H1 (cell line): Measurements from ENCODE around the gene ARID5B. TPM values are rescaled to one million over a fixed set of nuclear protein-coding genes. Genes with fewer than 3 reads are reported as not detected.

ENCODE experiments used
- CTCF ChIA-PET: fragments of 300-600 bp; sonication (Branson Sonifier 250); formaldehyde crosslinking; loops from one replicate; lab custom pipeline; 2021; ENCODE audit not compliant: partially characterized antibody; lab: Charles Lee
- POLR2A ChIA-PET: fragments of 300-600 bp; sonication (Branson Sonifier 250); formaldehyde crosslinking; loops from one replicate; lab custom pipeline; 2021; ENCODE audit warnings: inconsistent platforms; ENCODE audit not compliant: partially characterized antibody; lab: Charles Lee
- DNase-seq, 2 experiments: peaks; one replicate each; pipeline versions ENCODE4 v3.0.0 to v3.0.0-alpha.2; 2010 to 2022; ENCODE audit warnings: low spot score in 2 of 2, low read depth in 1 of 2, mixed read lengths in 1 of 2
- FAIRE-seq: peaks from 2 replicates; lab custom pipeline; 2011; peaks lifted over from hg19 to GRCh38; lab: Jason Lieb, UNC
- H2AFZ ChIP-seq: 2 replicates; pipeline ENCODE4 v1.8.1; 2012; ENCODE audit warnings: low read length, inconsistent platforms
- H2AK5ac ChIP-seq: 2 replicates; pipeline ENCODE4 v1.6.1; 2013; ENCODE audit warnings: low read depth, low read length
- H2BK120ac ChIP-seq: replicated peaks from 2 replicates; pipeline ENCODE3; 2013; ENCODE audit warnings: low read depth, low read length, inconsistent platforms
- H2BK12ac ChIP-seq: 2 replicates; pipeline ENCODE4 v1.6.1; 2013; ENCODE audit warnings: low read depth, low read length
- H2BK15ac ChIP-seq: 2 replicates; pipeline ENCODE4 v1.6.1; 2013; ENCODE audit warnings: low read length
- H2BK20ac ChIP-seq: 2 replicates; pipeline ENCODE4 v1.6.1; 2013; ENCODE audit warnings: low read length
- H2BK5ac ChIP-seq: 2 replicates; pipeline ENCODE4 v1.6.1; 2013; ENCODE audit warnings: low read depth, low read length
- H3K14ac ChIP-seq: 2 replicates; pipeline ENCODE4 v1.6.1; 2013; ENCODE audit warnings: inconsistent platforms; ENCODE audit not compliant: insufficient read length
- H3K18ac ChIP-seq: 2 replicates; pipeline ENCODE4 v1.6.1; 2013; ENCODE audit warnings: low read length; ENCODE audit errors: extremely low read depth
- H3K23ac ChIP-seq: 2 replicates; pipeline ENCODE4 v1.6.1; 2013; ENCODE audit warnings: inconsistent platforms; ENCODE audit not compliant: insufficient read length
- H3K23me2 ChIP-seq: 2 replicates; pipeline ENCODE4 v1.6.1; 2013; ENCODE audit warnings: low read depth, low read length
- H3K27ac ChIP-seq: 2 replicates; pipeline ENCODE4 v1.6.1; 2011; ENCODE audit warnings: low read depth, low read length, inconsistent platforms
- H3K27me3 ChIP-seq, 4 experiments: replicated peaks in 1 of 4; 1 replicate in 1 of 4; 2 replicates in 3 of 4; pipeline versions ENCODE4 v1.6.1 to v1.8.1; 2011 to 2013; ENCODE audit warnings: low read length in 3 of 4, mild to moderate bottlenecking in 3 of 4, inconsistent platforms in 2 of 4, mixed read lengths in 2 of 4, moderate library complexity in 1 of 4; ENCODE audit not compliant: control insufficient read depth in 3 of 4, insufficient read depth in 3 of 4; ENCODE audit errors: extremely low read depth in 1 of 4
- H3K36me3 ChIP-seq, 4 experiments: 2 replicates each; pipeline versions ENCODE4 v1.6.1 to v1.8.1; 2011 to 2013; ENCODE audit warnings: mild to moderate bottlenecking in 4 of 4, low read length in 3 of 4, moderate library complexity in 2 of 4, control low read depth in 1 of 4, inconsistent platforms in 1 of 4; ENCODE audit not compliant: insufficient read depth in 4 of 4, control insufficient read depth in 2 of 4
- H3K4ac ChIP-seq: replicated peaks from 2 replicates; pipeline ENCODE3; 2013; ENCODE audit warnings: low read length, low read depth, mixed read lengths, inconsistent platforms; ENCODE audit not compliant: insufficient read length
- H3K4me1 ChIP-seq, 4 experiments: replicated peaks in 1 of 4; 1 replicate in 1 of 4; 2 replicates in 3 of 4; pipeline versions ENCODE4 v1.6.1 to v1.8.1; 2011 to 2013; ENCODE audit warnings: low read length in 3 of 4, inconsistent platforms in 2 of 4, mixed read lengths in 1 of 4; ENCODE audit not compliant: insufficient read depth in 4 of 4, control insufficient read depth in 3 of 4
- H3K4me2 ChIP-seq, 2 experiments: 2 replicates each; pipeline versions ENCODE4 v1.6.1 to v1.8.1; 2011 to 2013; ENCODE audit warnings: low read depth in 2 of 2, low read length in 2 of 2, control low read depth in 1 of 2, inconsistent platforms in 1 of 2, mild to moderate bottlenecking in 1 of 2; ENCODE audit not compliant: insufficient read depth in 1 of 2
- H3K4me3 ChIP-seq, 4 experiments: fragments of 200-600, 300-600 bp in 1 of 4; sonication (generic), shearing (Covaris generic), sonication (Bioruptor Twin) in 1 of 4; 2 replicates each; pipeline versions ENCODE4 v1.5.1 to v1.8.1; 2011 to 2016; ENCODE audit warnings: low read length in 4 of 4, low read depth in 3 of 4, control low read depth in 2 of 4, inconsistent platforms in 2 of 4, mild to moderate bottlenecking in 2 of 4, mixed read lengths in 1 of 4, moderate library complexity in 1 of 4; ENCODE audit not compliant: insufficient read depth in 2 of 4; ENCODE audit errors: extremely low read depth in 1 of 4
- H3K56ac ChIP-seq: replicated peaks from 2 replicates; pipeline ENCODE3; 2013; ENCODE audit warnings: low read depth, mild to moderate bottlenecking, mixed read lengths, low read length, inconsistent platforms; ENCODE audit not compliant: insufficient read length
- H3K79me1 ChIP-seq: 2 replicates; pipeline ENCODE4 v1.6.1; 2013; ENCODE audit warnings: low read depth, low read length, control low read depth
- H3K79me2 ChIP-seq, 2 experiments: 2 replicates each; pipeline versions ENCODE4 v1.6.1 to v1.8.1; 2012 to 2013; ENCODE audit warnings: low read length in 2 of 2, mild to moderate bottlenecking in 2 of 2, inconsistent platforms in 1 of 2; ENCODE audit not compliant: insufficient read depth in 2 of 2, control insufficient read depth in 1 of 2
- H3K9ac ChIP-seq, 4 experiments: replicated peaks in 1 of 4; 1 replicate in 1 of 4; 2 replicates in 3 of 4; pipeline versions ENCODE4 v1.6.1 to v1.8.1; 2011 to 2013; ENCODE audit warnings: low read depth in 3 of 4, low read length in 3 of 4, control low read depth in 2 of 4, mild to moderate bottlenecking in 2 of 4, moderate library complexity in 2 of 4, inconsistent platforms in 1 of 4; ENCODE audit errors: extremely low read depth in 1 of 4
- H3K9me3 ChIP-seq, 2 experiments: 2 replicates each; pipeline versions ENCODE4 v1.6.1 to v1.8.1; 2012 to 2013; ENCODE audit warnings: mild to moderate bottlenecking in 2 of 2, moderate library complexity in 2 of 2, control low read depth in 1 of 2, inconsistent platforms in 1 of 2, low read depth in 1 of 2, low read length in 1 of 2, mixed read lengths in 1 of 2; ENCODE audit not compliant: insufficient read depth in 2 of 2
- H4K20me1 ChIP-seq, 2 experiments: replicated peaks in 1 of 2; 2 replicates each; pipeline versions ENCODE3 to v1.8.1; 2011 to 2013; ENCODE audit warnings: inconsistent platforms in 2 of 2, low read length in 2 of 2, mild to moderate bottlenecking in 1 of 2; ENCODE audit not compliant: insufficient read depth in 2 of 2, control insufficient read depth in 1 of 2
- H4K5ac ChIP-seq: 2 replicates; pipeline ENCODE4 v1.6.1; 2013; ENCODE audit warnings: low read length, low read depth, mixed read lengths, inconsistent platforms; ENCODE audit not compliant: insufficient read length
- H4K8ac ChIP-seq: 2 replicates; pipeline ENCODE4 v1.8.0; 2013; ENCODE audit warnings: mild to moderate bottlenecking, moderate library complexity, low read length, inconsistent platforms; ENCODE audit not compliant: insufficient read depth; ENCODE audit errors: extremely low read depth
- H4K91ac ChIP-seq: replicated peaks from 2 replicates; pipeline ENCODE3; 2013; ENCODE audit warnings: low read length, mixed read lengths, inconsistent platforms; ENCODE audit not compliant: insufficient read length
- BACH1 ChIP-seq: IDR thresholded peaks from 2 replicates; pipeline ENCODE4 v1.6.1; 2012; ENCODE audit warnings: low read length, improper control_type of control experiment
- BCL11A ChIP-seq, 2 experiments: IDR thresholded peaks; one replicate each; pipeline ENCODE4 v1.6.1; 2011; ENCODE audit warnings: low read depth in 2 of 2, low read length in 2 of 2, mild to moderate bottlenecking in 2 of 2
- CTBP2 ChIP-seq: IDR thresholded peaks from 2 replicates; pipeline ENCODE4 v1.7.0; 2011; ENCODE audit warnings: borderline replicate concordance, mild to moderate bottlenecking, moderate library complexity, mixed read lengths, low read length; ENCODE audit not compliant: insufficient read depth, insufficient read length
- HDAC6 ChIP-seq: IDR thresholded peaks from one replicate; pipeline ENCODE4 v1.7.1; 2012; ENCODE audit warnings: low read depth, mild to moderate bottlenecking, inconsistent platforms, low read length, moderate library complexity
- NANOG ChIP-seq: IDR thresholded peaks from 2 replicates; pipeline ENCODE4 v1.6.1; 2011; ENCODE audit warnings: low read length, low read depth, mild to moderate bottlenecking, inconsistent platforms; ENCODE audit not compliant: insufficient read depth, poor library complexity, severe bottlenecking
- POU5F1 ChIP-seq: IDR thresholded peaks from 2 replicates; pipeline ENCODE4 v1.6.1; 2011; ENCODE audit warnings: low read depth, mild to moderate bottlenecking, low read length, moderate library complexity
- RBBP5 ChIP-seq: IDR thresholded peaks from 2 replicates; pipeline ENCODE4 v1.7.1; 2012; ENCODE audit warnings: low read depth, mild to moderate bottlenecking, inconsistent platforms, low read length, moderate library complexity, borderline replicate concordance
- SP2 ChIP-seq: IDR thresholded peaks from 2 replicates; pipeline ENCODE4 v1.6.1; 2012; ENCODE audit warnings: mild to moderate bottlenecking, low read length, inconsistent platforms
- WGBS, 2 experiments: shearing (Covaris generic) in 1 of 2; methylation state at CpG; one replicate each; pipeline versions ENCODE4 v1.1.6 to v1.1.7; 2013 to 2015; ENCODE audit warnings: low lambda C conversion rate in 2 of 2, mixed read lengths in 2 of 2, inconsistent platforms in 1 of 2, low coverage in 1 of 2, missing lambda C conversion rate in 1 of 2; ENCODE audit not compliant: insufficient replicate concordance in 2 of 2, insufficient coverage in 1 of 2, insufficient read length in 1 of 2; ENCODE audit errors: extremely low coverage in 1 of 2, missing lambda C conversion rate in 1 of 2; 5-methylcytosine and 5-hydroxymethylcytosine counted together
- polyA plus RNA-seq, 7 experiments: library from polyadenylated mRNA; depleted of rRNA in 3 of 7; stranded (reverse) in 5 of 7; unstranded in 2 of 7; fragments of >200 nt in 5 of 7; fragments of 200-250 nt in 2 of 7; gene quantifications; 1 replicate in 5 of 7; 2 replicates in 1 of 7; 4 replicates in 1 of 7; pipeline versions ENCODE4 v1.2.1 to v1.2.3, GENCODE V29; 2011 to 2013; ENCODE audit warnings: missing spikeins in 2 of 7, mixed read lengths in 2 of 7
- total RNA-seq: library from RNA; stranded (reverse); fragmentation: NEBNext Ultra II Directional; extraction: Animal tissue kit (Norgen Biotek cat#: 25700); gene quantifications from 2 replicates; pipeline ENCODE4 v1.2.1, GENCODE V29; 2021

ARID5B gene
- total and polyA plus RNA-seq, 2 of the 8 experiments (the other 6 are each of a cell fraction or from before 2014, with no cell fraction given): 0.21 to 1.1 TPM

GRCh38 chr10:61961278-61961677 is 59.8 kb downstream of the ARID5B start:
- no peak overlapping the region for H2BK120ac ChIP-seq
- H3K9me3 ChIP-seq: no peaks in the 10 kb centered on the region
- no peak overlapping the region for H2BK12ac ChIP-seq
- H3K56ac ChIP-seq: no peak overlapping the region
- no peaks in the 10 kb centered on the region for H3K79me1 ChIP-seq
- no peak overlapping the region for H3K27ac ChIP-seq
- H2BK5ac ChIP-seq: no peak overlapping the region
- no peak overlapping the region for H3K18ac ChIP-seq
- FAIRE-seq (no peak), DNase-seq (no peak)
- H2BK15ac ChIP-seq: no peak overlapping the region
- H2BK20ac ChIP-seq: no peak overlapping the region
- TF ChIP-seq BACH1 (no peak), HDAC6 (no peak), SP2 (no peak), POU5F1 (no peak), CTBP2 (no peak), BCL11A (IDR thresholded peaks at IDR 0.05; ENCODE audit: low read depth in 2 of 2, low read length in 2 of 2) (no peak), RBBP5 (no peak), NANOG (no peak)
- no peaks in the 10 kb centered on the region for H3K27me3 ChIP-seq
- no peak overlapping the region for H2AFZ ChIP-seq
- no peak overlapping the region for H3K9ac ChIP-seq
- H3K36me3 ChIP-seq: no peaks in the 10 kb centered on the region
- H3K4me3 ChIP-seq: no peak overlapping the region
- no peak overlapping the region for H4K8ac ChIP-seq
- no peak overlapping the region for H4K5ac ChIP-seq
- no peak overlapping the region for H3K23ac ChIP-seq
- no peaks in the 10 kb centered on the region for H4K20me1 ChIP-seq
- CTCF ChIA-PET: no interaction called here
- H3K4me2 ChIP-seq: no peak overlapping the region
- peaks cover 0 to 4% (median 1%) of the 10 kb centered on the region in 4 experiments; a peak in 3 of 7 replicates for H3K4me1 ChIP-seq
- POLR2A ChIA-PET: no interaction called here
- H3K4ac ChIP-seq: no peak overlapping the region
- 74% methylated on average over 8 of the region's 8 CpGs; no CpG with 5 or more reads in 1 of the 2 experiments for WGBS, 2 experiments
- H2AK5ac ChIP-seq: no peak overlapping the region
- H3K14ac ChIP-seq: no peak overlapping the region
- no peak overlapping the region for H4K91ac ChIP-seq
- no peaks in the 10 kb centered on the region for H3K23me2 ChIP-seq
- no peaks in the 10 kb centered on the region for H3K79me2 ChIP-seq
